Jurkat, Clone E6-1 (cell line): ENCODE measurements around the gene AKAP4. TPM values are rescaled to one million over a fixed set of nuclear protein-coding genes. Genes with fewer than 3 reads are reported as not detected.

Source experiments
- DNase-seq: peaks from one replicate; pipeline ENCODE4 v3.0.0-alpha.2; 2011; ENCODE audit warnings: low read depth, low spot score
- H3K4me3 ChIP-seq: 2 replicates; pipeline ENCODE4 v1.5.1; 2011; ENCODE audit warnings: mild to moderate bottlenecking, low read length, control low read depth, moderate library complexity
- polyA plus RNA-seq: library from polyadenylated mRNA; unstranded; fragments of >200 nt; gene quantifications from one replicate; pipeline ENCODE4 v1.2.1, GENCODE V29; 2012; ENCODE audit warnings: missing spikeins; ENCODE audit not compliant: insufficient read length, insufficient read depth

The AKAP4 gene
- polyA plus RNA-seq = not detected

GRCh38 chrX:50200907-50201306 is at the start of gene AKAP4:
Gene AKAP4, minus strand, starts transcription at chrX:50201007. Its CDS starts 118 bp downstream, at chrX:50200889.
- no peak for DNase-seq

GRCh38 chrX:50211510-50211909 is 10.7 kb upstream of the AKAP4 start:
- DNase-seq = peak; percentile 14
- H3K4me3 ChIP-seq = no peak overlapping the region

More at GRCh38 chrX:50200907-50201306, at the start of gene AKAP4:
- H3K4me3 ChIP-seq = no peak within 1 kb of the TSS

- no peak overlapping the region for H3K4me3 ChIP-seq
- DNase-seq = no peak
Observed at GRCh38 chrX:50206753-50207152, 5.9 kb upstream of the AKAP4 start.

GRCh38 chrX:50204364-50204899 is 3.6 kb upstream of the AKAP4 start, which contains the start of gene CCNB3:
Gene CCNB3, plus strand, starts transcription at chrX:50204765. Its CDS starts 80,399 bp downstream, at chrX:50285164.
- peak within 1 kb of the TSS; percentile 29 for H3K4me3 ChIP-seq
- peak; percentile 69 for DNase-seq

GRCh38 chrX:50202539-50202938 is 1.7 kb upstream of the AKAP4 start:
- no peak overlapping the region for H3K4me3 ChIP-seq
- no peak for DNase-seq

- DNase-seq = no peak
- H3K4me3 ChIP-seq = no peak overlapping the region
Observed at GRCh38 chrX:50198348-50198747, 2.5 kb downstream of the AKAP4 start.

GRCh38 chrX:50188859-50189600 is 11.8 kb downstream of the AKAP4 start:
- no peak for DNase-seq
- H3K4me3 ChIP-seq = no peak overlapping the region

- no peak for DNase-seq
Observed at GRCh38 chrX:50183891-50184290, 16.9 kb downstream of the AKAP4 start.

GRCh38 chrX:50180073-50180940 is 20.5 kb downstream of the AKAP4 start:
- H3K4me3 ChIP-seq = no peak overlapping the region
- DNase-seq = no peak

More at GRCh38 chrX:50183891-50184290, 16.9 kb downstream of the AKAP4 start:
- H3K4me3 ChIP-seq = no peak overlapping the region

GRCh38 chrX:50169717-50170116 is 31.1 kb downstream of the AKAP4 start:
- H3K4me3 ChIP-seq = no peak overlapping the region
- no peak for DNase-seq

- no peak for DNase-seq
- no peak overlapping the region for H3K4me3 ChIP-seq
Observed at GRCh38 chrX:50168241-50168687, 32.5 kb downstream of the AKAP4 start.

- H3K4me3 ChIP-seq = no peak overlapping the region
- no peak for DNase-seq
Observed at GRCh38 chrX:50167366-50167765, 33.4 kb downstream of the AKAP4 start.

GRCh38 chrX:50165727-50166126 is 35.1 kb downstream of the AKAP4 start:
- no peak overlapping the region for H3K4me3 ChIP-seq
- no peak for DNase-seq

GRCh38 chrX:50161127-50161526 is 39.7 kb downstream of the AKAP4 start:
- H3K4me3 ChIP-seq = no peak overlapping the region
- no peak for DNase-seq

GRCh38 chrX:50158593-50158992 is 42.2 kb downstream of the AKAP4 start:
- no peak overlapping the region for H3K4me3 ChIP-seq
- no peak for DNase-seq

- no peak overlapping the region for H3K4me3 ChIP-seq
- no peak for DNase-seq
Observed at GRCh38 chrX:50157545-50158135, 43.2 kb downstream of the AKAP4 start.

GRCh38 chrX:50154429-50154828 is 46.4 kb downstream of the AKAP4 start:
- no peak for DNase-seq
- no peak overlapping the region for H3K4me3 ChIP-seq

GRCh38 chrX:50152456-50152855 is 48.4 kb downstream of the AKAP4 start:
- DNase-seq = no peak
- no peak overlapping the region for H3K4me3 ChIP-seq

GRCh38 chrX:50147972-50148371 is 52.8 kb downstream of the AKAP4 start:
- DNase-seq = no peak
- H3K4me3 ChIP-seq = no peak overlapping the region
